NCI-H1694 treated with DMSO at 0.1 percent for 48 hours (cell line): ENCODE results near the gene HNRNPD.
A peak's percentile ranks its signal among the peaks of the same experiment; 100 is the strongest.
"Not testable (repeated sequence)": the region's sequence is repeated elsewhere in the genome, so short reads cannot be mapped to it uniquely, and the experiment has no call there.

Experiments
- DNase-seq: peaks from one replicate; lab custom pipeline; 2025; lab: John Stamatoyannopoulos, UW

HNRNPD gene

GRCh38 chr4:82373816-82374625 is at the start of gene HNRNPD:
Gene HNRNPD, minus strand, starts transcription at chr4:82373991. Its CDS starts 313 bp downstream, at chr4:82373678.
- peak; percentile 98 for DNase-seq

GRCh38 chr4:82422616-82423015 is 48.8 kb upstream of the HNRNPD start:
- no peak for DNase-seq

- no peak for DNase-seq
Measured at GRCh38 chr4:82421796-82422560, 48.2 kb upstream of the HNRNPD start.

GRCh38 chr4:82419451-82419850 is 45.7 kb upstream of the HNRNPD start:
- DNase-seq: no peak

GRCh38 chr4:82415922-82416365 is 42.2 kb upstream of the HNRNPD start:
- no peak for DNase-seq

- not testable (repeated sequence) for DNase-seq
Measured at GRCh38 chr4:82415061-82415460, 41.3 kb upstream of the HNRNPD start.

- no peak for DNase-seq
Measured at GRCh38 chr4:82403725-82404124, 29.9 kb upstream of the HNRNPD start.

GRCh38 chr4:82402196-82402775 is 28.5 kb upstream of the HNRNPD start:
- no peak for DNase-seq

GRCh38 chr4:82401600-82401999 is 27.8 kb upstream of the HNRNPD start:
- no peak for DNase-seq

- no peak for DNase-seq
Measured at GRCh38 chr4:82398263-82398662, 24.5 kb upstream of the HNRNPD start.

- no peak for DNase-seq
Measured at GRCh38 chr4:82397527-82397926, 23.7 kb upstream of the HNRNPD start.

GRCh38 chr4:82394896-82395295 is 21.1 kb upstream of the HNRNPD start:
- DNase-seq: no peak

- DNase-seq: not testable (repeated sequence)
Measured at GRCh38 chr4:82390061-82390460, 16.3 kb upstream of the HNRNPD start.

- no peak for DNase-seq
Measured at GRCh38 chr4:82388405-82388804, 14.6 kb upstream of the HNRNPD start.

- not testable (repeated sequence) for DNase-seq
Measured at GRCh38 chr4:82386312-82386711, 12.5 kb upstream of the HNRNPD start.

- DNase-seq: no peak
Measured at GRCh38 chr4:82382751-82383150, 9.0 kb upstream of the HNRNPD start.

- DNase-seq: no peak
Measured at GRCh38 chr4:82381661-82382296, 8.0 kb upstream of the HNRNPD start.

- no peak for DNase-seq
Measured at GRCh38 chr4:82381235-82381634, 7.4 kb upstream of the HNRNPD start.

- no peak for DNase-seq
Measured at GRCh38 chr4:82380831-82381230, 7.0 kb upstream of the HNRNPD start.

- DNase-seq: no peak
Measured at GRCh38 chr4:82380344-82380743, 6.6 kb upstream of the HNRNPD start.

- no peak for DNase-seq
Measured at GRCh38 chr4:82376109-82376508, 2.3 kb upstream of the HNRNPD start.

- DNase-seq: no peak
Measured at GRCh38 chr4:82373486-82373815, 340 bp downstream of the HNRNPD start.
